ENCODE data around the gene LIPC. TPM values are rescaled to one million over a fixed set of nuclear protein-coding genes. Genes with fewer than 3 reads are reported as not detected.

The LIPC gene
- total RNA-seq, 2 donors from 2014 or later = not detected

- DNase-seq (ENCODE audit: low spot score) (no peak), ATAC-seq (ENCODE audit: insufficient number of reproducible peaks, low FRiP score, low read depth) (no peak)
- no peak for TF ChIP-seq CTCF (IDR thresholded peaks at IDR 0.05)
- no peak overlapping the region for H3K4me3 ChIP-seq
- H3K9me3 ChIP-seq = no peaks in the 10 kb centered on the region
- no peaks in the 10 kb centered on the region for H3K4me1 ChIP-seq (ENCODE audit: control insufficient read depth in 1 of 2, low read depth in 2 of 2)
- H3K36me3 ChIP-seq = peaks cover 7% of the 10 kb centered on the region
- H3K27me3 ChIP-seq (replicated peaks; ENCODE audit: insufficient read depth) = no peaks in the 10 kb centered on the region
- H3K27ac ChIP-seq = no peak overlapping the region
Measured at GRCh38 chr15:58605931-58606530, 174.2 kb downstream of the LIPC start.

GRCh38 chr15:58606577-58607080 lies 174.8 kb downstream of the LIPC start:
- no peaks in the 10 kb centered on the region for H3K27me3 ChIP-seq (replicated peaks; ENCODE audit: insufficient read depth)
- no peak for DNase-seq (ENCODE audit: low spot score)
- TF ChIP-seq CTCF (IDR thresholded peaks at IDR 0.05) = no peak
- no peak overlapping the region for H3K27ac ChIP-seq
- no peaks in the 10 kb centered on the region for H3K4me1 ChIP-seq (ENCODE audit: control insufficient read depth in 1 of 2, low read depth in 2 of 2)
- H3K36me3 ChIP-seq = peaks cover 7% of the 10 kb centered on the region
- H3K9me3 ChIP-seq = no peaks in the 10 kb centered on the region
- ATAC-seq (ENCODE audit: insufficient number of reproducible peaks, low FRiP score, low read depth) = no peak
- no peak overlapping the region for H3K4me3 ChIP-seq

- TF ChIP-seq CTCF (IDR thresholded peaks at IDR 0.05) = no peak
- H3K36me3 ChIP-seq = peaks cover 6% of the 10 kb centered on the region
- ATAC-seq (ENCODE audit: insufficient number of reproducible peaks, low FRiP score, low read depth) = no peak
- no peak overlapping the region for H3K4me3 ChIP-seq
- H3K4me1 ChIP-seq (ENCODE audit: control insufficient read depth in 1 of 2, low read depth in 2 of 2) = no peaks in the 10 kb centered on the region
- H3K27ac ChIP-seq = no peak overlapping the region
- H3K27me3 ChIP-seq (replicated peaks; ENCODE audit: insufficient read depth) = no peaks in the 10 kb centered on the region
- H3K9me3 ChIP-seq = no peaks in the 10 kb centered on the region
- no peak for DNase-seq (ENCODE audit: low spot score)
Measured at GRCh38 chr15:58608129-58608590, 176.4 kb downstream of the LIPC start.

GRCh38 chr15:58608711-58609110 lies 176.9 kb downstream of the LIPC start:
- Histone ChIP-seq H3K36me3 (peaks cover 3% of the 10 kb centered on the region), H3K4me1 (ENCODE audit: control insufficient read depth in 1 of 2, low read depth in 2 of 2) (no peaks in the 10 kb centered on the region)
- TF ChIP-seq CTCF (IDR thresholded peaks at IDR 0.05) = no peak

GRCh38 chr15:58611731-58612676 lies 180.2 kb downstream of the LIPC start:
- H3K36me3 ChIP-seq = peaks cover 9% of the 10 kb centered on the region

More at GRCh38 chr15:58608711-58609110, 176.9 kb downstream of the LIPC start:
- no peak overlapping the region for H3K27ac ChIP-seq
- ATAC-seq (ENCODE audit: insufficient number of reproducible peaks, low FRiP score, low read depth) = no peak
- no peak for DNase-seq (ENCODE audit: low spot score)
- H3K9me3 ChIP-seq = no peaks in the 10 kb centered on the region
- no peaks in the 10 kb centered on the region for H3K27me3 ChIP-seq (replicated peaks; ENCODE audit: insufficient read depth)
- H3K4me3 ChIP-seq = no peak overlapping the region

More at GRCh38 chr15:58611731-58612676, 180.2 kb downstream of the LIPC start:
- TF ChIP-seq CTCF (IDR thresholded peaks at IDR 0.05) = no peak
- DNase-seq (ENCODE audit: low spot score) (no peak), ATAC-seq (ENCODE audit: insufficient number of reproducible peaks, low FRiP score, low read depth) (no peak)
- Histone ChIP-seq H3K27me3 (replicated peaks; ENCODE audit: insufficient read depth) (no peaks in the 10 kb centered on the region), H3K4me1 (ENCODE audit: control insufficient read depth in 1 of 2, low read depth in 2 of 2) (no peaks in the 10 kb centered on the region), H3K4me3 (no peak overlapping the region), H3K9me3 (peaks cover 11% of the 10 kb centered on the region), H3K27ac (no peak overlapping the region)

All from thoracic aorta (tissue), 2 donors.